Right atrium auricular region (tissue), 2 donors: Measurements from ENCODE around the gene GPRASP2. TPM values are rescaled to one million over a fixed set of nuclear protein-coding genes. Genes with fewer than 3 reads are reported as not detected.

Source experiments
- DNase-seq: peaks from one replicate; pipeline ENCODE4 v3.0.0-alpha.2; 2019; ENCODE audit warnings: low spot score
- H3K27ac ChIP-seq, 2 donors: fragments of 200-600 bp; sonication (generic); 1 replicate in 1 of 2; 2 replicates in 1 of 2; pipeline ENCODE4 v1.5.1; 2016 to 2019
- H3K27me3 ChIP-seq, 2 donors: fragments of 200-600 bp; sonication (generic); one replicate each; pipeline versions ENCODE4 v1.5.1 to v1.6.0; 2017 to 2019
- H3K36me3 ChIP-seq: fragments of 200-600 bp; sonication (generic); one replicate; pipeline ENCODE4 v1.5.1; 2016
- H3K4me1 ChIP-seq, 2 donors: fragments of 200-600 bp; sonication (generic); one replicate each; pipeline versions ENCODE4 v1.5.1 to v1.6.0; 2017 to 2019
- H3K4me3 ChIP-seq, 2 donors: fragments of 200-600 bp; sonication (generic); 1 replicate in 1 of 2; 2 replicates in 1 of 2; pipeline ENCODE4 v1.5.1; 2017 to 2019; ENCODE audit warnings: mild to moderate bottlenecking in 1 of 2, moderate library complexity in 1 of 2
- H3K9me3 ChIP-seq, 2 donors: fragments of 200-600 bp; sonication (generic); one replicate each; pipeline ENCODE4 v1.5.1; 2019
- CTCF ChIP-seq, 2 donors: fragments of 200-600 bp; sonication (generic); IDR thresholded peaks; one replicate each; pipeline ENCODE4 v1.5.1; 2019; ENCODE audit warnings: antibody characterized with exemption in 2 of 2
- total RNA-seq, 2 donors: library from RNA; depleted of rRNA; stranded (reverse); fragments of >200 nt; gene quantifications; one replicate each; pipeline ENCODE4 v1.1.0, GENCODE V29; 2016

GPRASP2 gene
- total RNA-seq, 2 donors from 2014 or later = 14.8 to 21.9 TPM

GRCh38 chrX:102765809-102766208 lies 53.6 kb downstream of the GPRASP2 start:
- no peaks in the 10 kb centered on the region for H3K27me3 ChIP-seq
- H3K4me1 ChIP-seq = no peaks in the 10 kb centered on the region
- H3K36me3 ChIP-seq = no peaks in the 10 kb centered on the region
- H3K9me3 ChIP-seq = no peaks in the 10 kb centered on the region
- no peak for TF ChIP-seq CTCF (IDR thresholded peaks at IDR 0.05)
- no peak for DNase-seq
- H3K4me3 ChIP-seq = no peak overlapping the region
- peak overlapping the region in 1 of 2 donors; percentile 46 for H3K27ac ChIP-seq

DNA sequence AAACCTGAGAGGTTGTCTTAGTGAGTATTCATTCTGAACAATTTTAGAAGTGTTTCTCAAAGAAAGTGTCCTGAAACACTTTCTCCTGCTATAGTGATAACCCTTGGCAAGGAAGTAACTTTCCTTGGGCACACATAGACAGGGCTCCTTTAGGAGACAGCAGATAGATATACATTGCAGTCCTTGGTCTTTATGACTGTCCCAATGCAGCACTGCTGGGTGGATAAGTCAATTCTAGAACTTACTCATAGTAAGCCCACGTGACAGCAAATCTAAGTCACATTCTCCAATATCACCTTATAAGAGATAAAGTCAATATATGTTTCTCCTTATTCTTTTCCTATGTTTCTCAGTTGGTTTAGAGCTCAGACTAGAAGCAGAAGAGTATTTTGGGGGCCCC lies 55.0 kb downstream of the GPRASP2 start:
- H3K4me3 ChIP-seq = no peak overlapping the region
- no peaks in the 10 kb centered on the region for H3K4me1 ChIP-seq
- H3K27ac ChIP-seq = no peak overlapping the region
- no peaks in the 10 kb centered on the region for H3K27me3 ChIP-seq
- no peaks in the 10 kb centered on the region for H3K36me3 ChIP-seq
- no peak for TF ChIP-seq CTCF (IDR thresholded peaks at IDR 0.05)
- DNase-seq = no peak
- no peaks in the 10 kb centered on the region for H3K9me3 ChIP-seq

Other genes with a start within 250 kb of the GPRASP2 start
- not detected for gene TCP11X2, start 240.6 kb upstream of the GPRASP2 start, total RNA-seq
- 1 to 10 TPM in 1 of 2 donors, not detected in 1; 1.5 TPM for gene TMSB15A, start 195.7 kb upstream of the GPRASP2 start, total RNA-seq
- gene ARMCX5, start 112.9 kb upstream of the GPRASP2 start, total RNA-seq = 1 to 10 TPM; 7.5 to 7.9 TPM
- gene GPRASP1, start 61.0 kb upstream of the GPRASP2 start, total RNA-seq = 10 to 100 TPM; 11.4 to 18.6 TPM
- gene GPRASP3, start 8.3 kb downstream of the GPRASP2 start, total RNA-seq = 1 to 10 TPM; 3.4 to 3.7 TPM
- 1 to 10 TPM in 1 of 2 donors, not detected in 1; 1.6 TPM for gene RAB40AL, start 224.8 kb downstream of the GPRASP2 start, total RNA-seq